ENCODE measurements around the gene AGBL4.

DNA sequence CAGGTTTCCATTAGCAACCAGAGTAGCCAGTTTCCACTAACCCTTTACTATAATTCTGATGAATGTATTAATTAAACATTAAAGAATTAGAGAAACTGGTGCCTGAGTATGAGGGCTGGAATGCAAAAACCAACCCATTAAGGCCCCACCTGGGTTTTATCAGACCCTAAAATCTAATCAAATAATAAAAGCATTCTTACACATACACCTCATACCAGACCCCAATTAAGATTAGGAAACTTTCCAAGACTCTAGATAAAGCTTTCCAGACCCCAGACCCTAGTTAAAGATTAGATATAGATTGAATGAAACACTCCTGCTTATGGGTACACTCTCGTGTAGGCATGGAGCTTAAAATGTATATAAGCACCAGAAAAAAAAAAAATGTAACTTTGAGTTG lies 665.7 kb downstream of the AGBL4 start:
- TF ChIP-seq ZEB2 (tag by site-specific recombination; IDR thresholded peaks at IDR 0.05) (no peak), ZNF621 (tag by site-specific recombination; IDR thresholded peaks at IDR 0.05) (no peak)
- TF ChIP-seq, protein P1, sequence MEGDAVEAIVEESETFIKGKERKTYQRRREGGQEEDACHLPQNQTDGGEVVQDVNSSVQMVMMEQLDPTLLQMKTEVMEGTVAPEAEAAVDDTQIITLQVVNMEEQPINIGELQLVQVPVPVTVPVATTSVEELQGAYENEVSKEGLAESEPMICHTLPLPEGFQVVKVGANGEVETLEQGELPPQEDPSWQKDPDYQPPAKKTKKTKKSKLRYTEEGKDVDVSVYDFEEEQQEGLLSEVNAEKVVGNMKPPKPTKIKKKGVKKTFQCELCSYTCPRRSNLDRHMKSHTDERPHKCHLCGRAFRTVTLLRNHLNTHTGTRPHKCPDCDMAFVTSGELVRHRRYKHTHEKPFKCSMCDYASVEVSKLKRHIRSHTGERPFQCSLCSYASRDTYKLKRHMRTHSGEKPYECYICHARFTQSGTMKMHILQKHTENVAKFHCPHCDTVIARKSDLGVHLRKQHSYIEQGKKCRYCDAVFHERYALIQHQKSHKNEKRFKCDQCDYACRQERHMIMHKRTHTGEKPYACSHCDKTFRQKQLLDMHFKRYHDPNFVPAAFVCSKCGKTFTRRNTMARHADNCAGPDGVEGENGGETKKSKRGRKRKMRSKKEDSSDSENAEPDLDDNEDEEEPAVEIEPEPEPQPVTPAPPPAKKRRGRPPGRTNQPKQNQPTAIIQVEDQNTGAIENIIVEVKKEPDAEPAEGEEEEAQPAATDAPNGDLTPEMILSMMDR (tag by site-specific recombination; IDR thresholded peaks at IDR 0.05) = no peak

Data from HEK293 (cell line).